RWPE2 (cell line): Measurements from ENCODE around the gene YOD1.

Source experiments
- ATAC-seq: fragments of 200-7000 bp; cut with Tn5 transposase; 3 replicates; pipeline ENCODE4 v1.9.1; 2021; ENCODE audit warnings: low read depth
- DNase-seq: peaks from one replicate; pipeline ENCODE4 v3.0.0-alpha.2; 2020; ENCODE audit warnings: low spot score
- H3K27ac ChIP-seq: fragments of 450-650 bp; 2 replicates; pipeline ENCODE4 v1.5.1; 2017; ENCODE audit warnings: mild to moderate bottlenecking; ENCODE audit not compliant: poor library complexity, severe bottlenecking
- H3K27me3 ChIP-seq: fragments of 250-450 bp; sonication (Bioruptor Pico); 2 replicates; pipeline ENCODE4 v1.5.1; 2021; ENCODE audit warnings: mild to moderate bottlenecking, moderate library complexity; ENCODE audit not compliant: insufficient read depth, poor library complexity, severe bottlenecking
- H3K36me3 ChIP-seq: fragments of 250-450 bp; sonication (Bioruptor Pico); 2 replicates; pipeline ENCODE4 v1.5.1; 2020; ENCODE audit warnings: low read depth, mild to moderate bottlenecking, moderate library complexity
- H3K4me1 ChIP-seq: fragments of 250-450 bp; sonication (Bioruptor Pico); 2 replicates; pipeline ENCODE4 v1.5.1; 2021; ENCODE audit warnings: mild to moderate bottlenecking, moderate library complexity; ENCODE audit not compliant: insufficient read depth, poor library complexity, severe bottlenecking
- H3K4me3 ChIP-seq: fragments of 250-450 bp; sonication (Bioruptor Pico); 2 replicates; pipeline ENCODE4 v1.5.1; 2021; ENCODE audit warnings: mild to moderate bottlenecking, moderate library complexity; ENCODE audit not compliant: severe bottlenecking
- H3K9me3 ChIP-seq: fragments of 250-450 bp; sonication (Bioruptor Pico); 2 replicates; pipeline ENCODE4 v1.5.1; 2021; ENCODE audit warnings: mild to moderate bottlenecking, moderate library complexity; ENCODE audit not compliant: severe bottlenecking
- CTCF ChIP-seq: fragments of 450-650 bp; IDR thresholded peaks from one replicate; pipeline ENCODE4 v1.5.1; 2017; ENCODE audit warnings: mild to moderate bottlenecking, moderate library complexity; ENCODE audit not compliant: poor library complexity, severe bottlenecking

YOD1 gene

GRCh38 chr1:207022996-207023679, 27.9 kb downstream of the YOD1 start:
- DNase-seq (no peak), ATAC-seq (no peak)
- Histone ChIP-seq H3K27me3 (no peaks in the 10 kb centered on the region), H3K9me3 (no peaks in the 10 kb centered on the region), H3K27ac (peak overlapping the region; percentile 97), H3K4me3 (no peak overlapping the region), H3K36me3 (peaks cover 70% of the 10 kb centered on the region), H3K4me1 (peaks cover 71% of the 10 kb centered on the region)
- no peak for TF ChIP-seq CTCF

- H3K27me3 ChIP-seq, result no peaks in the 10 kb centered on the region
- no peak for DNase-seq
- no peak overlapping the region for H3K4me3 ChIP-seq
- ATAC-seq, result no peak; the same call in 2 of the 3 replicates
- peaks cover 63% of the 10 kb centered on the region for H3K36me3 ChIP-seq
- peaks cover 67% of the 10 kb centered on the region for H3K4me1 ChIP-seq
- TF ChIP-seq CTCF, result no peak
- no peaks in the 10 kb centered on the region for H3K9me3 ChIP-seq
- peak overlapping the region; percentile 97 for H3K27ac ChIP-seq
Observed at GRCh38 chr1:207021876-207022596, 29.0 kb downstream of the YOD1 start.

- H3K9me3 ChIP-seq, result no peaks in the 10 kb centered on the region
- DNase-seq, result no peak
- H3K27me3 ChIP-seq, result no peaks in the 10 kb centered on the region
- peaks cover 60% of the 10 kb centered on the region for H3K4me1 ChIP-seq
- H3K27ac ChIP-seq, result peak overlapping the region; percentile 97
- peak; percentile 26 for ATAC-seq
- H3K36me3 ChIP-seq, result peaks cover 55% of the 10 kb centered on the region
- H3K4me3 ChIP-seq, result no peak overlapping the region
- TF ChIP-seq CTCF, result no peak
Observed at GRCh38 chr1:207021139-207021861, 29.7 kb downstream of the YOD1 start.

- no peaks in the 10 kb centered on the region for H3K27me3 ChIP-seq
- peak; percentile 26 for ATAC-seq
- H3K9me3 ChIP-seq, result no peaks in the 10 kb centered on the region
- DNase-seq, result no peak
- H3K4me1 ChIP-seq, result peaks cover 54% of the 10 kb centered on the region
- no peak overlapping the region for H3K4me3 ChIP-seq
- H3K27ac ChIP-seq, result peak overlapping the region; percentile 97
- peak; percentile 4 for TF ChIP-seq CTCF
- H3K36me3 ChIP-seq, result peaks cover 49% of the 10 kb centered on the region
Observed at GRCh38 chr1:207020709-207021107, 30.3 kb downstream of the YOD1 start.
